GM19455 (cell line): ENCODE measurements around the gene ANO1.
"Not testable (repeated sequence)": the region's sequence is repeated elsewhere in the genome, so short reads cannot be mapped to it uniquely, and the experiment has no call there.

Source experiments
- ATAC-seq: cut with Tn5 transposase; IDR thresholded peaks from one replicate; pipeline ENCODE4 v1.9.1; 2021; ENCODE audit not compliant: unreplicated experiment

Gene ANO1

GRCh38 chr11:70204466-70204799 lies 126.3 kb downstream of the ANO1 start:
- ATAC-seq, result no peak

- ATAC-seq, result no peak
Observed at GRCh38 chr11:70205049-70205725, 127.1 kb downstream of the ANO1 start.

- no peak for ATAC-seq
Observed at GRCh38 chr11:70205766-70206165, 127.6 kb downstream of the ANO1 start.

- no peak for ATAC-seq
Observed at GRCh38 chr11:70206226-70206981, 128.3 kb downstream of the ANO1 start.

GRCh38 chr11:70206982-70207376 lies 128.9 kb downstream of the ANO1 start:
- no peak for ATAC-seq

- no peak for ATAC-seq
Observed at GRCh38 chr11:70207531-70208131, 129.5 kb downstream of the ANO1 start.

- no peak for ATAC-seq
Observed at GRCh38 chr11:70209391-70209912, 131.3 kb downstream of the ANO1 start.

- ATAC-seq, result no peak
Observed at GRCh38 chr11:70210051-70210501, 132.0 kb downstream of the ANO1 start.

GRCh38 chr11:70210530-70210929 lies 132.4 kb downstream of the ANO1 start:
- no peak for ATAC-seq

GRCh38 chr11:70212227-70212811 lies 134.2 kb downstream of the ANO1 start:
- no peak for ATAC-seq

- not testable (repeated sequence) for ATAC-seq
Observed at GRCh38 chr11:70217388-70217787, 139.3 kb downstream of the ANO1 start.

- not testable (repeated sequence) for ATAC-seq
Observed at GRCh38 chr11:70218076-70218475, 140.0 kb downstream of the ANO1 start.

GRCh38 chr11:70220136-70220535 lies 142.0 kb downstream of the ANO1 start:
- ATAC-seq, result no peak

GRCh38 chr11:70220920-70221319 lies 142.8 kb downstream of the ANO1 start:
- no peak for ATAC-seq

- ATAC-seq, result no peak
Observed at GRCh38 chr11:70225681-70226177, 147.6 kb downstream of the ANO1 start.

- ATAC-seq, result no peak
Observed at GRCh38 chr11:70226183-70226582, 148.1 kb downstream of the ANO1 start.

GRCh38 chr11:70226967-70227366 lies 148.8 kb downstream of the ANO1 start:
- ATAC-seq, result no peak

GRCh38 chr11:70229737-70230136 lies 151.6 kb downstream of the ANO1 start:
- no peak for ATAC-seq

GRCh38 chr11:70230151-70230839 lies 152.2 kb downstream of the ANO1 start:
- ATAC-seq, result no peak

- ATAC-seq, result no peak
Observed at GRCh38 chr11:70230840-70231710, 153.0 kb downstream of the ANO1 start.
